H9 (cell line): ENCODE data around the gene TGFBR2. TPM values are rescaled to one million over a fixed set of nuclear protein-coding genes. Genes with fewer than 3 reads are reported as not detected.

Experiments
- DNase-seq: peaks from one replicate; pipeline ENCODE4 v3.0.0-alpha.2; 2017
- H2AFZ ChIP-seq: one replicate; pipeline ENCODE4 v1.6.1; 2013; ENCODE audit warnings: mild to moderate bottlenecking, low read length, control low read depth, moderate library complexity
- H2AK5ac ChIP-seq: 2 replicates; pipeline ENCODE4 v1.6.1; 2013; ENCODE audit warnings: low read length, control low read depth, mixed read lengths; ENCODE audit not compliant: insufficient read length
- H2BK120ac ChIP-seq: one replicate; pipeline ENCODE4 v1.6.1; 2013; ENCODE audit warnings: low read depth, mild to moderate bottlenecking, low read length, control low read depth, inconsistent platforms; ENCODE audit not compliant: poor library complexity, severe bottlenecking
- H2BK12ac ChIP-seq: 2 replicates; pipeline ENCODE4 v1.6.1; 2013; ENCODE audit warnings: low read length, control low read depth, mixed read lengths, low read depth; ENCODE audit not compliant: insufficient read length
- H2BK15ac ChIP-seq: 2 replicates; pipeline ENCODE4 v1.6.1; 2013; ENCODE audit warnings: low read depth, low read length, control low read depth
- H2BK20ac ChIP-seq: one replicate; pipeline ENCODE4 v1.6.1; 2013; ENCODE audit warnings: low read depth, mild to moderate bottlenecking, low read length, control low read depth, inconsistent platforms; ENCODE audit not compliant: poor library complexity, severe bottlenecking
- H2BK5ac ChIP-seq: 2 replicates; pipeline ENCODE4 v1.6.1; 2013; ENCODE audit warnings: low read length, control low read depth, mixed read lengths; ENCODE audit not compliant: insufficient read length
- H3K14ac ChIP-seq: 2 replicates; pipeline ENCODE4 v1.6.1; 2013; ENCODE audit warnings: low read length, control low read depth; ENCODE audit not compliant: insufficient read depth
- H3K18ac ChIP-seq: 2 replicates; pipeline ENCODE4 v1.6.1; 2013; ENCODE audit warnings: low read depth, mild to moderate bottlenecking, mixed read lengths, low read length, control low read depth; ENCODE audit not compliant: insufficient read length
- H3K23ac ChIP-seq: 2 replicates; pipeline ENCODE4 v1.6.1; 2013; ENCODE audit warnings: low read length, control low read depth, mixed read lengths, low read depth; ENCODE audit not compliant: insufficient read length
- H3K23me2 ChIP-seq: 2 replicates; pipeline ENCODE4 v1.6.1; 2013; ENCODE audit warnings: low read depth, mild to moderate bottlenecking, mixed read lengths, low read length, control low read depth; ENCODE audit not compliant: insufficient read length, poor library complexity, severe bottlenecking
- H3K27ac ChIP-seq: 2 replicates; pipeline ENCODE4 v1.5.1; 2013; ENCODE audit warnings: low read length, control low read depth, mixed read lengths, low read depth; ENCODE audit not compliant: insufficient read length
- H3K27me3 ChIP-seq: 2 replicates; pipeline ENCODE4 v1.6.1; 2013; ENCODE audit warnings: low read length, control low read depth, inconsistent platforms; ENCODE audit not compliant: insufficient read depth
- H3K4ac ChIP-seq: 2 replicates; pipeline ENCODE4 v1.6.1; 2013; ENCODE audit warnings: low read depth, mild to moderate bottlenecking, control low read depth, inconsistent platforms, low read length, moderate library complexity
- H3K4me1 ChIP-seq: 2 replicates; pipeline ENCODE4 v1.6.1; 2013; ENCODE audit warnings: low read length, control low read depth, inconsistent platforms; ENCODE audit not compliant: insufficient read depth
- H3K4me2 ChIP-seq: 2 replicates; pipeline ENCODE4 v1.6.1; 2013; ENCODE audit warnings: low read length, control low read depth, mixed read lengths; ENCODE audit not compliant: insufficient read length, insufficient read depth
- H3K56ac ChIP-seq: 2 replicates; pipeline ENCODE4 v1.6.1; 2013; ENCODE audit warnings: low read depth, mild to moderate bottlenecking, mixed read lengths, low read length, control low read depth; ENCODE audit not compliant: insufficient read length
- H3K79me1 ChIP-seq: 2 replicates; pipeline ENCODE4 v1.6.1; 2013; ENCODE audit warnings: low read depth, mild to moderate bottlenecking, moderate library complexity, low read length, control low read depth, inconsistent platforms; ENCODE audit not compliant: insufficient read depth, poor library complexity, severe bottlenecking
- H3K79me2 ChIP-seq: 2 replicates; pipeline ENCODE4 v1.6.1; 2013; ENCODE audit warnings: low read length, control low read depth, inconsistent platforms; ENCODE audit not compliant: insufficient read depth
- H3K9ac ChIP-seq: 2 replicates; pipeline ENCODE4 v1.6.1; 2013; ENCODE audit warnings: low read length, control low read depth, mixed read lengths; ENCODE audit not compliant: insufficient read length; ENCODE audit errors: extremely low read depth
- H3K9me3 ChIP-seq: one replicate; pipeline ENCODE4 v1.6.1; 2013; ENCODE audit warnings: low read depth, low read length, inconsistent platforms; ENCODE audit not compliant: control insufficient read depth
- H3T11ph ChIP-seq: one replicate; pipeline ENCODE4 v1.6.1; 2013; ENCODE audit warnings: mild to moderate bottlenecking, low read length, control low read depth, inconsistent platforms
- H4K20me1 ChIP-seq: one replicate; pipeline ENCODE4 v1.6.1; 2013; ENCODE audit not compliant: control insufficient read depth, insufficient read length, insufficient read depth
- H4K5ac ChIP-seq: 2 replicates; pipeline ENCODE4 v1.6.1; 2013; ENCODE audit warnings: low read depth, mild to moderate bottlenecking, mixed read lengths, low read length, control low read depth; ENCODE audit not compliant: insufficient read length
- H4K8ac ChIP-seq: replicated peaks from 2 replicates; pipeline ENCODE4 v1.6.1; 2013; ENCODE audit warnings: low read length, control low read depth, mixed read lengths, low read depth; ENCODE audit not compliant: insufficient read length
- H4K91ac ChIP-seq: 2 replicates; pipeline ENCODE4 v1.6.1; 2013; ENCODE audit warnings: low read depth, mild to moderate bottlenecking, moderate library complexity, mixed read lengths, low read length, control low read depth; ENCODE audit not compliant: insufficient read length
- H3K27ac Mint-ChIP-seq, 3 experiments: 2 replicates in 2 of 3; 3 replicates in 1 of 3; pipeline ENCODE4 v1.8.0; 2020 to 2021; ENCODE audit warnings: mixed read lengths in 3 of 3, mild to moderate bottlenecking in 1 of 3, moderate library complexity in 1 of 3
- H3K27me3 Mint-ChIP-seq: 2 replicates; pipeline ENCODE4 v1.8.0; 2021; ENCODE audit warnings: low read depth, mild to moderate bottlenecking, moderate library complexity, mixed read lengths
- H3K36me3 Mint-ChIP-seq, 3 experiments: 2 replicates in 2 of 3; 3 replicates in 1 of 3; pipeline ENCODE4 v1.8.0; 2020 to 2021; ENCODE audit warnings: low read depth in 3 of 3, mixed read lengths in 3 of 3; ENCODE audit not compliant: insufficient read depth in 1 of 3
- H3K4me1 Mint-ChIP-seq, 2 experiments: 2 replicates each; pipeline ENCODE4 v1.8.0; 2020; ENCODE audit warnings: mixed read lengths in 2 of 2
- H3K4me3 Mint-ChIP-seq, 2 experiments: 2 replicates in 1 of 2; 3 replicates in 1 of 2; pipeline ENCODE4 v1.8.0; 2020 to 2021; ENCODE audit warnings: mild to moderate bottlenecking in 2 of 2, mixed read lengths in 2 of 2, moderate library complexity in 1 of 2
- H3K9me3 Mint-ChIP-seq, 2 experiments: 2 replicates in 1 of 2; 3 replicates in 1 of 2; pipeline ENCODE4 v1.8.0; 2020; ENCODE audit warnings: mild to moderate bottlenecking in 2 of 2, mixed read lengths in 2 of 2, moderate library complexity in 1 of 2
- WGBS: extraction: QIAGEN DNeasy Blood & Tissue Kit; methylation state at CpG from one replicate; pipeline ENCODE4 v1.1.7; 2013; ENCODE audit warnings: missing lambda C conversion rate, low lambda C conversion rate, mixed read lengths; ENCODE audit not compliant: insufficient read length; ENCODE audit errors: extremely low coverage; 5-methylcytosine and 5-hydroxymethylcytosine counted together
- total RNA-seq: library from RNA; stranded (reverse); gene quantifications from 2 replicates; pipeline ENCODE4 v1.2.1, GENCODE V29; 2021
- TF ChIP-seq, protein P1 (sequence below): fragments of 200-600 bp; sonication (generic); conservative IDR thresholded peaks from 3 replicates; pipeline ENCODE4 v1.8.0; 2021; ENCODE audit warnings: antibody characterized with exemption, mild to moderate bottlenecking

Gene TGFBR2
- total RNA-seq, 1 experiment from 2014 or later, result 10.6 TPM

DNA sequence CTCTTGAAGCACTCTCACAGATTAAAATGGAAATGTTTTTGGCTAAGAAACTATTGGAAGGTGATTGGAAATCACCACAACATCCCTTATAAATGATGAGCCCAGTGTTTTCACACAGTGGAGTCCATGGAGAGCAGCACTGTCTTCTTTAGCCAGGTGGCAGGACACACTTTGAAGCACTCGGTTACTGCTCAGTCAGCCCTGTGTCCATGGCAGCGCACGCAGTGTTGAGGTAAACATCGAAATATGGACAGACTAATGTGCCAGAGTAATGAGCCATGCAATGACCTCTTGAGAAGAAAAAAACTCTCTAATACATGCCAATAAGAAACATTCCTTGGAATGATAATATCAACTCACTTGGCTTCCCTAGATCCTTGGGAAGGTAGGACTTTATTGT, 66.6 kb downstream of the TGFBR2 start:
- H2AFZ ChIP-seq, result no peak overlapping the region
- H3K23me2 ChIP-seq, result no peaks in the 10 kb centered on the region
- H4K8ac ChIP-seq, result no peak overlapping the region
- no peak overlapping the region for H3K18ac ChIP-seq
- H4K5ac ChIP-seq, result no peak overlapping the region
- no peak overlapping the region for H3K4me2 ChIP-seq
- no peak overlapping the region for H2BK5ac ChIP-seq
- WGBS, result no CpG with 5 or more reads among the region's 4 CpGs
- no peak overlapping the region for H4K91ac ChIP-seq
- Mint-ChIP-seq H3K36me3 (peaks cover 46 to 82% (median 63%) of the 10 kb centered on the region in 3 experiments), H3K27ac (no peak overlapping the region; a peak in 1 of 7 replicates), H3K4me1 (peaks cover 10 to 19% of the 10 kb centered on the region in 2 experiments), H3K9me3 (no peaks in the 10 kb centered on the region), H3K27me3 (no peaks in the 10 kb centered on the region), H3K4me3 (no peak overlapping the region)
- H3K79me1 ChIP-seq, result no peaks in the 10 kb centered on the region
- no peaks in the 10 kb centered on the region for H3K27me3 ChIP-seq
- no peak overlapping the region for H2BK12ac ChIP-seq
- H3K14ac ChIP-seq, result no peak overlapping the region
- H3K9ac ChIP-seq, result no peak overlapping the region
- no peak overlapping the region for H2BK15ac ChIP-seq
- no peaks in the 10 kb centered on the region for H3K4me1 ChIP-seq
- no peak overlapping the region for H3K56ac ChIP-seq
- no peak overlapping the region for H3K27ac ChIP-seq
- no peak overlapping the region for H3K23ac ChIP-seq
- no peaks in the 10 kb centered on the region for H4K20me1 ChIP-seq
- H3K79me2 ChIP-seq, result 0 out of 2 replicates have a peak, but pooled peaks cover 2% of the 10 kb centered on the region
- H2AK5ac ChIP-seq, result no peak overlapping the region
- H2BK20ac ChIP-seq, result no peak overlapping the region
- H3K4ac ChIP-seq, result no peak overlapping the region
- H2BK120ac ChIP-seq, result no peak overlapping the region
- no peak overlapping the region for H3T11ph ChIP-seq
- DNase-seq, result no peak
- H3K9me3 ChIP-seq, result no peaks in the 10 kb centered on the region
- TF ChIP-seq, protein P1, sequence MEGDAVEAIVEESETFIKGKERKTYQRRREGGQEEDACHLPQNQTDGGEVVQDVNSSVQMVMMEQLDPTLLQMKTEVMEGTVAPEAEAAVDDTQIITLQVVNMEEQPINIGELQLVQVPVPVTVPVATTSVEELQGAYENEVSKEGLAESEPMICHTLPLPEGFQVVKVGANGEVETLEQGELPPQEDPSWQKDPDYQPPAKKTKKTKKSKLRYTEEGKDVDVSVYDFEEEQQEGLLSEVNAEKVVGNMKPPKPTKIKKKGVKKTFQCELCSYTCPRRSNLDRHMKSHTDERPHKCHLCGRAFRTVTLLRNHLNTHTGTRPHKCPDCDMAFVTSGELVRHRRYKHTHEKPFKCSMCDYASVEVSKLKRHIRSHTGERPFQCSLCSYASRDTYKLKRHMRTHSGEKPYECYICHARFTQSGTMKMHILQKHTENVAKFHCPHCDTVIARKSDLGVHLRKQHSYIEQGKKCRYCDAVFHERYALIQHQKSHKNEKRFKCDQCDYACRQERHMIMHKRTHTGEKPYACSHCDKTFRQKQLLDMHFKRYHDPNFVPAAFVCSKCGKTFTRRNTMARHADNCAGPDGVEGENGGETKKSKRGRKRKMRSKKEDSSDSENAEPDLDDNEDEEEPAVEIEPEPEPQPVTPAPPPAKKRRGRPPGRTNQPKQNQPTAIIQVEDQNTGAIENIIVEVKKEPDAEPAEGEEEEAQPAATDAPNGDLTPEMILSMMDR, result no peak
